Kidney epithelial cell (primary cell): ENCODE results near the gene RAB25. TPM values are rescaled to one million over a fixed set of nuclear protein-coding genes. Genes with fewer than 3 reads are reported as not detected.
"Not testable (repeated sequence)": the region's sequence is repeated elsewhere in the genome, so short reads cannot be mapped to it uniquely, and the experiment has no call there.

Experiments
- DNase-seq: peaks from one replicate; pipeline ENCODE4 v3.0.0-alpha.2; 2010; ENCODE audit warnings: low read depth
- H3K27me3 ChIP-seq: 2 replicates; pipeline ENCODE4 v1.6.0; 2011; ENCODE audit warnings: low read length; ENCODE audit not compliant: control insufficient read depth, insufficient read depth
- H3K36me3 ChIP-seq: 2 replicates; pipeline ENCODE4 v1.5.1; 2011; ENCODE audit warnings: low read length; ENCODE audit not compliant: control insufficient read depth, insufficient read depth
- H3K4me3 ChIP-seq: 2 replicates; pipeline ENCODE4 v1.5.1; 2011; ENCODE audit warnings: low read depth, mild to moderate bottlenecking, control low read depth, low read length
- total RNA-seq: library from RNA; depleted of rRNA; stranded (reverse); fragments of >200 nt; gene quantifications from 2 replicates; pipeline ENCODE4 v1.2.3, GENCODE V29; 2015
- TF ChIP-seq, protein P1 (sequence below): IDR thresholded peaks from 2 replicates; pipeline ENCODE4 v1.5.1; 2011; ENCODE audit warnings: mild to moderate bottlenecking, moderate library complexity, low read length, control low read depth, inconsistent platforms; ENCODE audit not compliant: insufficient read depth, poor library complexity, severe bottlenecking

The RAB25 gene
- total RNA-seq, 1 donor from 2014 or later: 30.4 TPM

DNA sequence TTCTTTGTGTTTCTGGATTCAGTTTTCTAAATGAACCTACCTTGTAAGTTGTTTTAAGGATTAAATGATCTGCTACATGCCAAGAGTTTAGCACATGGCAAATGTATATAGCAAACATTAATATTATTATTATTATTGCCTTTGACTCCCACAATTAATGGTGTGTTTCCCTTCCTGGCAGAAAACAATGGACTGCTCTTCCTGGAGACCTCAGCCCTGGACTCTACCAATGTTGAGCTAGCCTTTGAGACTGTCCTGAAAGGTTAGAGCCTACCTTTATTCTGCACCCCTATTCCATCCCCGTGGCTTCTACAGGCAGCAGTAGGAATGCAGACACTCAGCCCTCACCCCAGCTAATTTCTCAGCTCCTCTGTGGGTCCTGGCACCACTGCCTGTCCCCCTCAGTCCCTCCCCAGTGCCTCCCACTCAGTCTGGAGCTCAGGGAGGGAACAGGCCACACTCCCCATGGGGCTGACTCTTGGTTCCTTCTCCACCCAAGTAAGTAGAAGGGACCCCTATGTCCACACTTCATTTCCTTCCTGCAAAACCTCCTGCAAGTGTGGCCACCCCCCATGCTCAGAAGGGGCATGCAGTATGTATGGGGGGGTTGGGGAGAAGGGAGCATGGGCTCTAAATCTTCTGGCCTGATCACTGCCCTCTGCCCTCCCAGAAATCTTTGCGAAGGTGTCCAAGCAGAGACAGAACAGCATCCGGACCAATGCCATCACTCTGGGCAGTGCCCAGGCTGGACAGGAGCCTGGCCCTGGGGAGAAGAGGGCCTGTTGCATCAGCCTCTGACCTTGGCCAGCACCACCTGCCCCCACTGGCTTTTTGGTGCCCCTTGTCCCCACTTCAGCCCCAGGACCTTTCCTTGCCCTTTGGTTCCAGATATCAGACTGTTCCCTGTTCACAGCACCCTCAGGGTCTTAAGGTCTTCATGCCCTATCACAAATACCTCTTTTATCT is 8.8 kb downstream of the RAB25 start:
- no peak for DNase-seq
- TF ChIP-seq, protein P1, sequence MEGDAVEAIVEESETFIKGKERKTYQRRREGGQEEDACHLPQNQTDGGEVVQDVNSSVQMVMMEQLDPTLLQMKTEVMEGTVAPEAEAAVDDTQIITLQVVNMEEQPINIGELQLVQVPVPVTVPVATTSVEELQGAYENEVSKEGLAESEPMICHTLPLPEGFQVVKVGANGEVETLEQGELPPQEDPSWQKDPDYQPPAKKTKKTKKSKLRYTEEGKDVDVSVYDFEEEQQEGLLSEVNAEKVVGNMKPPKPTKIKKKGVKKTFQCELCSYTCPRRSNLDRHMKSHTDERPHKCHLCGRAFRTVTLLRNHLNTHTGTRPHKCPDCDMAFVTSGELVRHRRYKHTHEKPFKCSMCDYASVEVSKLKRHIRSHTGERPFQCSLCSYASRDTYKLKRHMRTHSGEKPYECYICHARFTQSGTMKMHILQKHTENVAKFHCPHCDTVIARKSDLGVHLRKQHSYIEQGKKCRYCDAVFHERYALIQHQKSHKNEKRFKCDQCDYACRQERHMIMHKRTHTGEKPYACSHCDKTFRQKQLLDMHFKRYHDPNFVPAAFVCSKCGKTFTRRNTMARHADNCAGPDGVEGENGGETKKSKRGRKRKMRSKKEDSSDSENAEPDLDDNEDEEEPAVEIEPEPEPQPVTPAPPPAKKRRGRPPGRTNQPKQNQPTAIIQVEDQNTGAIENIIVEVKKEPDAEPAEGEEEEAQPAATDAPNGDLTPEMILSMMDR: no peak
- H3K36me3 ChIP-seq: no peaks in the 10 kb centered on the region
- H3K4me3 ChIP-seq: no peak overlapping the region
- H3K27me3 ChIP-seq: no peaks in the 10 kb centered on the region

DNA sequence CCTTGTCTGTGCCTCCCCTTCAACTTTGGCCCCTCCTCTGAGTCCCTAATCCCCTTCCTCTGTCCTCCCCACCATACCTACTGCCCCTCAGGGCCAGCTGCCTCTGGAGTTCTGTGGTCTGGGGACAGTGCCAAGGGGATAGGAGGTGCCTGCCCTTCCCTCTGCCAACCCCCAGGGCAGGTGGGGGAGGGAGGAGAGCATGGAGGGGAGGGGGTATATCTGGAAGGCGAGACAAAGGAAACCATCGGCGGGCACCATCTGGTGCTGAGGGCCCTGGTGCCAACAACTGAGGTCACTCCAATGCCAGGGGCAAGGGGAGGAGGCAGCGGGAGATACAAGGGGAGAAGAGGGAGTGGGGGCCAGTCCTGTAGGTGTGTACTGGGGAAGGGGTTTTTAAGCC is 9.6 kb downstream of the RAB25 start:
- DNase-seq: no peak

DNA sequence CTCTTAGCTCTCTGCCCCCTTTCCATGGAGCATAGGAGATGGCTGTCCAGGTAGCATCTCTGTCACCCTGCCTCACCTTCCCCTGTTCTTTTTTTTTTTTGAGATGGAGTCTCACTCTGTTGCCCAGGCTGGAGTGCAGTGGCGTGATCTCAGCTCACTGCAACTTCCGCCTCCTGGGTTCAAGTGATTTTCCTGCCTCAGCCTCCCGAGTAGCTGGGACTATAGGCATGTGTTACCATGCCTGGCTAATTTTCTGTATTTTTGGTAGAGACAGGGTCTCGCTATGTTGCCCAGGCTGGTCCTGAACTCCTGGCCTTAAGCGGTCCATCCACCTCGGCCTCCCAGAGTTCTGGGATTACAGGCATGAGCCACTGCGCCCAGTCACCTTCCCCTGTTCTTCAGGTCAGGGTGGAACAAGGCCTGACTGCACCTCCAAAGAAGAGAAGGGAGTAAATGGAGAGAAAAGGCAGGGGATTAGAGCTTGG is 10.4 kb downstream of the RAB25 start:
- not testable (repeated sequence) for DNase-seq, H3K4me3 ChIP-seq, H3K36me3 ChIP-seq, H3K27me3 ChIP-seq

More for the DNA sequence above, 9.6 kb downstream of the RAB25 start:
- TF ChIP-seq, protein P1: no peak
- Histone ChIP-seq H3K27me3 (no peaks in the 10 kb centered on the region), H3K4me3 (no peak overlapping the region), H3K36me3 (no peaks in the 10 kb centered on the region)

DNA sequence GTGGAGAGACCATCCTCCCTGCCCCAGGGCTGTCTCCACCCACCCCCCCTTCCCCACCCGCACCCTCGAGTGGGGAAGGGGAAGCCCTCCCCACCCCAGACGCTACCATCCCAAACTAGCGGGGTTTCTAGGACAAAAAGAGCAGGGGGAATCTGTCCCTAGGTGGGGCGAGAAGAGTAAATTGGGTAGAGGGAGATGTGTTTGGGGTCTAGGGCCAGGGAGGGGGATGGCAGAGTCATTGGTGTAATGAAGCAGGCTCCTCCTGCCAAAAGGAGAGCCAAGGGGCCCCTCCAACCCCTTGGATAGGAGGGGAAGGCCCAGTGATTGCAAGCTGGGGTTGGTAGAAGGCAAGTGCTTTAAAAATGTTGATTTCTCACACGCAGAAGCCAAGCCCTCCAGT is 11.3 kb downstream of the RAB25 start:
- no peak overlapping the region for H3K4me3 ChIP-seq
- DNase-seq: no peak
- TF ChIP-seq, protein P1: no peak

DNA sequence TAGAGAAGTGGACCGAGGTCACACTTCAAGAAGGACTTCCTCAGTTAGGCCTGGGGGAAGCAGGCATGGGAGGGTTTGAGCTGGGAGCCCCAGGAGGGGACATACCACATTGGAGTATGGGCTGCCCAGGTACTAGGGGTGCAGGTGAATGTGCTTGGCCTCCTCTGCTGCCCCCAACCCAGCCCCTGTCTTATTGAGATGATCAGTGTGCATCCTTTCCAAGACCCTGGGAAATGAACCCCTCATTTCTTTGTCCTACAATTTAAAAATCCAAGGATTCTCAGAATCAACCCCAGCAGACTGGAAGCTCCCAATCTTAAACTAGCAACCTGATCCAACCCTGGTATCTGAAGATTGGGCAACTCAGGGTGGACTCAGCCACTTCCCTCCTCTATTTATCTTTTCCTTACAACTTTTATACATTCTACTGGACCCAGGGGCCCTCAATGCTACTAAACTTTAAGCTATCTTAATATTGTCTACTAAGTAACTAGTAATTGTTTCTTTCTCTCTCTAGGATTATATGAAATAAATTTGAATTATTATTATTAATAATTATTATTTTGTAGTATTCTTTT is 12.2 kb downstream of the RAB25 start:
- Histone ChIP-seq H3K36me3 (peaks cover 5% of the 10 kb centered on the region), H3K4me3 (no peak overlapping the region), H3K27me3 (no peaks in the 10 kb centered on the region)
- no peak for DNase-seq
- TF ChIP-seq, protein P1: no peak

More for the DNA sequence above, 11.3 kb downstream of the RAB25 start:
- no peaks in the 10 kb centered on the region for H3K27me3 ChIP-seq
- H3K36me3 ChIP-seq: peaks cover 5% of the 10 kb centered on the region

DNA sequence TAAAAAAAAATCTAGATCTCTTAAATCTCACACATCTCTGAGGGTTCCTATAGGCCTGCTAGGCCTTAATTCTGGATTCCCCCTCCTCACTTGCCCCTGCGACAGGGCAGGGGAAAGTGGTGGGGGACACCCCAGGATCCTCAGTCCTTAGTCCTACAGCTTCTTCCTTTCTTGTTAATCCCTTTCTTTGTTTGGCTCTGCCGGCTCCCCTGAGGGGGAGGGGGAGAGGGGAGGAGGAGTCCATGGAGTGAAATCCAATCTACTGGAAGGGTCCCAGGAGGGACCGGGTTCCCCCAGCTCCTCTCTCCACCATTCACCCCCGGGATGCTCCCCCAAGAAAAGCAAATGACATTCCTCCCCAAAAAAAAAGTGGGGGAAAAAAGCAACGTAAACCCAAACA is 12.8 kb downstream of the RAB25 start:
- TF ChIP-seq, protein P1: no peak
- H3K27me3 ChIP-seq: no peaks in the 10 kb centered on the region
- DNase-seq: no peak
- H3K36me3 ChIP-seq: peaks cover 5% of the 10 kb centered on the region
- H3K4me3 ChIP-seq: no peak overlapping the region
